ENCODE measurements around the gene SART3. TPM values are rescaled to one million over a fixed set of nuclear protein-coding genes. Genes with fewer than 3 reads are reported as not detected.

Gene SART3
- total and polyA plus RNA-seq, 2 donors from 2014 or later = 14.9 to 59.1 TPM

DNA sequence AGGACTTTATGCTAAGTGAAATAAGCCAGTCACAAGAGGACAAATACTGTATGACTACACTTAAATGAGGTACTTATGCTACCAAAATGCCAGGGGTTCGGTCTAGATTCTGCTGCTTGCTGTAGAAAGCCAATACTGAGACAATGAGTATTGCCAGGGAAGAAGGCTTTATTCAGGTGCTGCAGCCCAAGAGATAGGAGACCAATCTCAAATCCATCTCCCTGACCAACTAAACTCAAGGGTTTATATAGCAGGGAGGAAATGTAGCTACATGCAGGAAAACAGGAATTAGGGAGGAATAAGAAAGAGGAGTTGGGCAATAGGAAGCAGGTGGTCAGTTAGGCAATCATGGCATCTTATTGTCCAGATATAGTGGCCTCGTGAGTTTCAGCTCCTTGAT lies 58.1 kb downstream of the SART3 start:
- H3K4me3 ChIP-seq (ENCODE audit: low read length in 3 of 3) = no peak overlapping the region
- TF ChIP-seq, protein P1, sequence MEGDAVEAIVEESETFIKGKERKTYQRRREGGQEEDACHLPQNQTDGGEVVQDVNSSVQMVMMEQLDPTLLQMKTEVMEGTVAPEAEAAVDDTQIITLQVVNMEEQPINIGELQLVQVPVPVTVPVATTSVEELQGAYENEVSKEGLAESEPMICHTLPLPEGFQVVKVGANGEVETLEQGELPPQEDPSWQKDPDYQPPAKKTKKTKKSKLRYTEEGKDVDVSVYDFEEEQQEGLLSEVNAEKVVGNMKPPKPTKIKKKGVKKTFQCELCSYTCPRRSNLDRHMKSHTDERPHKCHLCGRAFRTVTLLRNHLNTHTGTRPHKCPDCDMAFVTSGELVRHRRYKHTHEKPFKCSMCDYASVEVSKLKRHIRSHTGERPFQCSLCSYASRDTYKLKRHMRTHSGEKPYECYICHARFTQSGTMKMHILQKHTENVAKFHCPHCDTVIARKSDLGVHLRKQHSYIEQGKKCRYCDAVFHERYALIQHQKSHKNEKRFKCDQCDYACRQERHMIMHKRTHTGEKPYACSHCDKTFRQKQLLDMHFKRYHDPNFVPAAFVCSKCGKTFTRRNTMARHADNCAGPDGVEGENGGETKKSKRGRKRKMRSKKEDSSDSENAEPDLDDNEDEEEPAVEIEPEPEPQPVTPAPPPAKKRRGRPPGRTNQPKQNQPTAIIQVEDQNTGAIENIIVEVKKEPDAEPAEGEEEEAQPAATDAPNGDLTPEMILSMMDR (IDR thresholded peaks at IDR 0.05; ENCODE audit: borderline replicate concordance, extremely low read depth, insufficient read depth) = no peak
- FAIRE-seq (no peak), DNase-seq (no peak)
- intact Hi-C loops (cut with DNase I) = no loop called here
- no peak overlapping the region for H3K27ac ChIP-seq (ENCODE audit: low read depth in 2 of 2, low read length in 2 of 2)
- no peaks in the 10 kb centered on the region for H3K36me3 ChIP-seq (ENCODE audit: control insufficient read depth in 2 of 3, insufficient read depth in 3 of 3, low read length in 3 of 3)
- H3K27me3 ChIP-seq (ENCODE audit: control insufficient read depth, insufficient read depth, low read length) = no peaks in the 10 kb centered on the region
- no peaks in the 10 kb centered on the region for H3K4me1 ChIP-seq (ENCODE audit: control insufficient read depth in 2 of 3, insufficient read depth in 2 of 3, low read depth in 1 of 3, low read length in 3 of 3)
- H3K9me3 ChIP-seq (ENCODE audit: control insufficient read depth in 2 of 3, insufficient read depth in 1 of 3, low read length in 3 of 3) = peaks cover 0 to 10% (median 4%) of the 10 kb centered on the region in 3 donors
- H3K9ac ChIP-seq (ENCODE audit: low read length in 3 of 3) = no peak overlapping the region

DNA sequence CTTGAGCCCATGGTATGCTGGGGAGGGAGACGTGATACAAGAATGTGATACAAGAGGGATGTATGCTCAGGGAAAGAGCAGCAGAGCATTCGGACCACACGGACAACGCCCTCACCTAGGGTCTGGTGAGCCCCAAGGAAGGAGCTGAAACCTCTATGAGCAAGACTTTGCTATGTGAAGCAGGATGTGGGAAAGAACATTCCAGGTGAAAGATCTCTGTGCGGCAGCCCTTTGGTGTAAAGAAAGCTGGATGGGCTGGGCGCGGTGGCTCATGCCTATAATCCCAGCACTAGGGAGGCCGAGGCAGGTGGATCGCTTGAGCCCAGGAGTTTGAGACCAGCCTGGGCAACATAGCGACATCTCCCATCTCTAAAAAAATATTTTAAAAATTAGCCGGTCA lies 62.8 kb downstream of the SART3 start:
- DNase-seq = no peak
- FAIRE-seq = no peak
- Histone ChIP-seq H3K9ac (ENCODE audit: low read length in 3 of 3) (no peak overlapping the region), H3K36me3 (ENCODE audit: control insufficient read depth in 2 of 3, insufficient read depth in 3 of 3, low read length in 3 of 3) (no peaks in the 10 kb centered on the region), H3K4me3 (ENCODE audit: low read length in 3 of 3) (no peak overlapping the region), H3K27ac (ENCODE audit: low read depth in 2 of 2, low read length in 2 of 2) (no peak overlapping the region), H3K27me3 (ENCODE audit: control insufficient read depth, insufficient read depth, low read length) (no peaks in the 10 kb centered on the region), H3K4me1 (ENCODE audit: control insufficient read depth in 2 of 3, insufficient read depth in 2 of 3, low read depth in 1 of 3, low read length in 3 of 3) (no peaks in the 10 kb centered on the region), H3K9me3 (ENCODE audit: control insufficient read depth in 2 of 3, insufficient read depth in 1 of 3, low read length in 3 of 3) (peaks cover 0 to 7% (median 4%) of the 10 kb centered on the region in 3 donors)
- TF ChIP-seq, protein P1 (IDR thresholded peaks at IDR 0.05; ENCODE audit: borderline replicate concordance, extremely low read depth, insufficient read depth) = no peak
- intact Hi-C loops (cut with DNase I) = no loop called here

DNA sequence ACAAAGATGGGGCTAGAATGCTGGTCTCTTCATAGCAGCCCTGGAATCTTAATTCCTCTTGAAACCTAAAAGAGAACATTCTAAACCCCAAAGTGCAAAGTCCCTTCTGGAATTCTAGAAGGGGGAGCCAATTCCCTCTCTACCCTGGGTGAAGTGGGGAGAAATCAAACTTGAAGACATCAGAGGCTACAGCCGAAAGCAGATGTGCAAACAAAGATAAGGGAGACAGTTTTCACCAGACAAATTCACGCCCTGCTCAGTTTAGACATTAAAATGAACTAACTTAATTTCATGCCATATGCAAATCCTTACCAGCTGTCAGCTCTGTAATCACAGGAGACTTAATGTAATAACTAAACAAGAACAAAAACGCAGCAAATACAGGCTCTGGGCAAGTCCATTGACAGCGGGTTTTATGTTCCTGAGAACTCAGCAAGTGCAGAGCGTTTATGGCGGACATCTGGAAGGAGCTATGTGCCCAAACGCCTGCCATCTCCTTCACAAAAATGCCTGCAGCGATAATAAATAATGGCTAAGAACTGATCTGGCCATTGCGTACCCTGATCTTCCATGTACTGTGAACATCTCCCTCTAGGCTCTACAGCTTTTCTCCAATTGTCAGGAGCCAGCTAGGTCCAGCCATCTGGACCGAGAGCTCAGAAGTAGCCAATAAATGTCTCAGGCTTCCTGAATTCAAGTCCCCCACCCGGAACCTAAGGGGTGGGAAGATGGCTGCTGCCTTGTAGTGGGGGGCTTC lies 65.0 kb downstream of the SART3 start:
- intact Hi-C loops (cut with DNase I) = no loop called here
- Histone ChIP-seq H3K27me3 (ENCODE audit: control insufficient read depth, insufficient read depth, low read length) (no peaks in the 10 kb centered on the region), H3K9ac (ENCODE audit: low read length in 3 of 3) (no peak overlapping the region), H3K9me3 (ENCODE audit: control insufficient read depth in 2 of 3, insufficient read depth in 1 of 3, low read length in 3 of 3) (no peaks in the 10 kb centered on the region), H3K36me3 (ENCODE audit: control insufficient read depth in 2 of 3, insufficient read depth in 3 of 3, low read length in 3 of 3) (no peaks in the 10 kb centered on the region), H3K4me3 (ENCODE audit: low read length in 3 of 3) (no peak overlapping the region), H3K27ac (ENCODE audit: low read depth in 2 of 2, low read length in 2 of 2) (no peak overlapping the region), H3K4me1 (ENCODE audit: control insufficient read depth in 2 of 3, insufficient read depth in 2 of 3, low read depth in 1 of 3, low read length in 3 of 3) (no peaks in the 10 kb centered on the region)
- DNase-seq (no peak), FAIRE-seq (no peak)
- TF ChIP-seq, protein P1 (IDR thresholded peaks at IDR 0.05; ENCODE audit: borderline replicate concordance, extremely low read depth, insufficient read depth) = no peak

All from kidney (tissue), 14 donors.